Endothelial cell of umbilical vein (primary cell): ENCODE data around the gene FAM13C. TPM values are rescaled to one million over a fixed set of nuclear protein-coding genes. Genes with fewer than 3 reads are reported as not detected.

ENCODE experiments used
- BruUV-seq: library from RNA; stranded (reverse); fragments of 400-500 nt; replicated peaks from 2 replicates; lab custom pipeline; 2021; lab: Mats Ljungman, UMichigan
- CTCF ChIA-PET: fragments of 300-600, 350-600 bp; sonication (Branson Sonifier 250); formaldehyde crosslinking; loops from one replicate; lab custom pipeline; 2021; ENCODE audit warnings: antibody characterized with exemption, inconsistent platforms; lab: Charles Lee
- POLR2A ChIA-PET: fragments of 300-600, 350-600 bp; sonication (Branson Sonifier 250); formaldehyde crosslinking; loops from one replicate; lab custom pipeline; 2021; ENCODE audit warnings: antibody characterized with exemption, inconsistent platforms; lab: Charles Lee
- DNase-seq: peaks from one replicate; pipeline ENCODE4 v3.0.0-alpha.2; 2011; ENCODE audit warnings: low read depth, low spot score
- FAIRE-seq: peaks from 2 replicates; lab custom pipeline; 2011; peaks lifted over from hg19 to GRCh38; lab: Jason Lieb, UNC
- H2AFZ ChIP-seq: 2 replicates; pipeline ENCODE4 v1.6.0; 2012; ENCODE audit warnings: low read depth, low read length, control low read depth, inconsistent platforms
- H3K27ac ChIP-seq: 2 replicates; pipeline ENCODE4 v1.5.1; 2011; ENCODE audit warnings: low read depth, mild to moderate bottlenecking, control low read depth, low read length, moderate library complexity; ENCODE audit not compliant: insufficient read depth
- H3K27me3 ChIP-seq, 2 experiments: 2 replicates each; pipeline versions ENCODE4 v1.6.0 to v1.6.1; 2011; ENCODE audit warnings: low read length in 2 of 2, mixed read lengths in 1 of 2; ENCODE audit not compliant: control insufficient read depth in 2 of 2, insufficient read depth in 2 of 2
- H3K36me3 ChIP-seq, 2 experiments: 2 replicates in 1 of 2; 3 replicates in 1 of 2; pipeline ENCODE4 v1.5.1; 2011; ENCODE audit warnings: low read length in 2 of 2, mild to moderate bottlenecking in 1 of 2, moderate library complexity in 1 of 2; ENCODE audit not compliant: control insufficient read depth in 2 of 2, insufficient read depth in 2 of 2; ENCODE audit errors: extremely low read depth in 1 of 2
- H3K4me1 ChIP-seq: 3 replicates; pipeline ENCODE4 v1.5.1; 2011; ENCODE audit warnings: mild to moderate bottlenecking, low read length; ENCODE audit not compliant: control insufficient read depth, insufficient read depth; ENCODE audit errors: extremely low read depth
- H3K4me2 ChIP-seq: 2 replicates; pipeline ENCODE4 v1.6.1; 2011; ENCODE audit warnings: low read length, control low read depth, mixed read lengths; ENCODE audit not compliant: insufficient read depth
- H3K4me3 ChIP-seq, 3 experiments: fragments of 200-600 bp in 1 of 3; sonication (generic), shearing (Covaris generic) in 1 of 3; replicated peaks in 1 of 3; 2 replicates each; pipeline ENCODE4 v1.5.1; 2011 to 2016; ENCODE audit warnings: control low read depth in 3 of 3, low read length in 3 of 3, mild to moderate bottlenecking in 2 of 3, inconsistent platforms in 1 of 3, low read depth in 1 of 3, moderate library complexity in 1 of 3; ENCODE audit not compliant: insufficient read depth in 1 of 3
- H3K79me2 ChIP-seq: 2 replicates; pipeline ENCODE4 v1.6.0; 2012; ENCODE audit warnings: low read length, inconsistent platforms; ENCODE audit not compliant: control insufficient read depth, insufficient read depth
- H3K9ac ChIP-seq: replicated peaks from 2 replicates; pipeline ENCODE3; 2011; ENCODE audit warnings: low read length, control low read depth; ENCODE audit not compliant: insufficient read depth; ENCODE audit errors: extremely low read depth
- H3K9me1 ChIP-seq: replicated peaks from 3 replicates; pipeline ENCODE4 v1.6.0; 2011; ENCODE audit warnings: mild to moderate bottlenecking, low read length; ENCODE audit not compliant: control insufficient read depth, insufficient read depth; ENCODE audit errors: extremely low read depth
- H3K9me3 ChIP-seq: replicated peaks from 2 replicates; pipeline ENCODE4 v1.5.1; 2012; ENCODE audit warnings: low read length, inconsistent platforms; ENCODE audit not compliant: control insufficient read depth, insufficient read depth
- H4K20me1 ChIP-seq: replicated peaks from 2 replicates; pipeline ENCODE3; 2011; ENCODE audit warnings: mild to moderate bottlenecking, low read length; ENCODE audit not compliant: control insufficient read depth, insufficient read depth; ENCODE audit errors: extremely low read depth
- EZH2 ChIP-seq: IDR thresholded peaks from 2 replicates; pipeline ENCODE4 v1.6.1; 2012; ENCODE audit warnings: borderline replicate concordance, low read depth, mild to moderate bottlenecking, moderate library complexity, low read length, inconsistent platforms; ENCODE audit not compliant: severe bottlenecking
- FOS ChIP-seq: IDR thresholded peaks from 2 replicates; pipeline ENCODE4 v1.6.1; 2011; ENCODE audit warnings: mild to moderate bottlenecking, low read length, moderate library complexity, borderline replicate concordance; ENCODE audit not compliant: insufficient read depth
- GATA2 ChIP-seq: IDR thresholded peaks from 2 replicates; pipeline ENCODE4 v1.7.0; 2011; ENCODE audit warnings: low read depth, mild to moderate bottlenecking, moderate library complexity, mixed read lengths, low read length; ENCODE audit not compliant: insufficient read length, insufficient read depth
- JUN ChIP-seq: IDR thresholded peaks from 2 replicates; pipeline ENCODE4 v1.6.1; 2011; ENCODE audit warnings: borderline replicate concordance, low read depth; ENCODE audit not compliant: insufficient read length, insufficient read depth
- MAX ChIP-seq: IDR thresholded peaks from 2 replicates; pipeline ENCODE4 v1.6.1; 2011; ENCODE audit not compliant: insufficient read depth, insufficient read length
- MYC ChIP-seq: IDR thresholded peaks from one replicate; pipeline ENCODE4 v1.6.1; 2011; ENCODE audit warnings: mild to moderate bottlenecking, low read depth, low read length
- POLR2A ChIP-seq: IDR thresholded peaks from 2 replicates; pipeline ENCODE4 v1.6.1; 2012; ENCODE audit warnings: low read depth, mild to moderate bottlenecking, control low read depth, low read length
- POLR2AphosphoS5 ChIP-seq: IDR thresholded peaks from 2 replicates; pipeline ENCODE4 v1.6.1; 2012; ENCODE audit warnings: low read depth, mild to moderate bottlenecking, control low read depth, low read length, moderate library complexity; ENCODE audit not compliant: insufficient read depth
- dilution Hi-C: fragments of 300-500 bp; cut with MboI; formaldehyde crosslinking; loops from one replicate; pipeline ENCODE4 v1.15.0; 2019; ENCODE audit warnings: low sequenced_read_pairs; ENCODE audit not compliant: extremely low pct_ligation_motif_present
- intact Hi-C: fragments of 100-400 bp; cut with micrococcal nuclease; formaldehyde crosslinking; loops from one replicate; pipeline ENCODE4 v1.10.0; 2022
- polyA plus RNA-seq, 4 experiments: library from polyadenylated mRNA; depleted of rRNA in 3 of 4; stranded (reverse) in 3 of 4; unstranded in 1 of 4; fragments of >200 nt; gene quantifications; 2 replicates each; pipeline versions ENCODE4 v1.2.1 to v1.2.3, GENCODE V29; 2011 to 2012; ENCODE audit warnings: missing spikeins in 1 of 4
- total RNA-seq: library from RNA; stranded (reverse); gene quantifications from 2 replicates; pipeline ENCODE4 v1.2.3, GENCODE V29; 2021
- TF ChIP-seq, protein P1 (sequence below), 2 donors: IDR thresholded peaks; 1 replicate in 1 of 2; 2 replicates in 1 of 2; pipeline ENCODE4 v1.5.1; 2011; ENCODE audit warnings: low read length in 2 of 2, mild to moderate bottlenecking in 2 of 2, moderate library complexity in 2 of 2, control low read depth in 1 of 2, inconsistent platforms in 1 of 2, low read depth in 1 of 2; ENCODE audit not compliant: insufficient read depth in 1 of 2; ENCODE audit errors: extremely low read depth in 1 of 2

Gene FAM13C
- total and polyA plus RNA-seq, 2 donors (not counting 3 experiments of a cell fraction or from before 2014, with no cell fraction given) = 0.03 TPM; not detected in 1

- no peaks in the 10 kb centered on the region for H3K9me3 ChIP-seq
- POLR2A ChIA-PET = no interaction called here
Observed at GRCh38 chr10:59269651-59270050, 92.7 kb downstream of the FAM13C start.

More at GRCh38 chr10:59269651-59270050, 92.7 kb downstream of the FAM13C start:
- FAIRE-seq (no peak), DNase-seq (no peak)
- Histone ChIP-seq H3K27me3 (no peaks in the 10 kb centered on the region), H3K4me2 (no peak overlapping the region), H4K20me1 (no peaks in the 10 kb centered on the region), H3K9me1 (no peaks in the 10 kb centered on the region), H3K36me3 (no peaks in the 10 kb centered on the region), H2AFZ (no peak overlapping the region), H3K27ac (no peak overlapping the region), H3K4me3 (no peak overlapping the region), H3K79me2 (no peaks in the 10 kb centered on the region), H3K9ac (no peak overlapping the region), H3K4me1 (no peaks in the 10 kb centered on the region)
- CTCF ChIA-PET = no interaction called here
- intact Hi-C loops = no loop called here
- dilution Hi-C loops = no loop called here
- no TSS peak for BruUV-seq
- TF ChIP-seq MYC (no peak), POLR2AphosphoS5 (no peak), MAX (no peak), EZH2 (no peak), POLR2A (no peak), GATA2 (no peak), FOS (no peak), JUN (no peak)
- TF ChIP-seq, protein P1, sequence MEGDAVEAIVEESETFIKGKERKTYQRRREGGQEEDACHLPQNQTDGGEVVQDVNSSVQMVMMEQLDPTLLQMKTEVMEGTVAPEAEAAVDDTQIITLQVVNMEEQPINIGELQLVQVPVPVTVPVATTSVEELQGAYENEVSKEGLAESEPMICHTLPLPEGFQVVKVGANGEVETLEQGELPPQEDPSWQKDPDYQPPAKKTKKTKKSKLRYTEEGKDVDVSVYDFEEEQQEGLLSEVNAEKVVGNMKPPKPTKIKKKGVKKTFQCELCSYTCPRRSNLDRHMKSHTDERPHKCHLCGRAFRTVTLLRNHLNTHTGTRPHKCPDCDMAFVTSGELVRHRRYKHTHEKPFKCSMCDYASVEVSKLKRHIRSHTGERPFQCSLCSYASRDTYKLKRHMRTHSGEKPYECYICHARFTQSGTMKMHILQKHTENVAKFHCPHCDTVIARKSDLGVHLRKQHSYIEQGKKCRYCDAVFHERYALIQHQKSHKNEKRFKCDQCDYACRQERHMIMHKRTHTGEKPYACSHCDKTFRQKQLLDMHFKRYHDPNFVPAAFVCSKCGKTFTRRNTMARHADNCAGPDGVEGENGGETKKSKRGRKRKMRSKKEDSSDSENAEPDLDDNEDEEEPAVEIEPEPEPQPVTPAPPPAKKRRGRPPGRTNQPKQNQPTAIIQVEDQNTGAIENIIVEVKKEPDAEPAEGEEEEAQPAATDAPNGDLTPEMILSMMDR (IDR thresholded peaks at IDR 0.05; ENCODE audit: extremely low read depth in 1 of 2, insufficient read depth in 1 of 2, low read depth in 1 of 2, low read length in 2 of 2) = no peak
